Pancreas (tissue), 10 donors: ENCODE results near the gene RPRD2. TPM values are rescaled to one million over a fixed set of nuclear protein-coding genes. Genes with fewer than 3 reads are reported as not detected.

Experiments used
- ATAC-seq, 4 donors: fragments of 200-7000 bp; cut with Tn5 transposase; one replicate each; pipeline versions ENCODE4 v1.8.0 to v1.9.1; 2020; ENCODE audit warnings: mild to moderate bottlenecking in 4 of 4, moderate library complexity in 4 of 4
- DNase-seq, 6 donors: peaks; one replicate each; pipeline ENCODE4 v3.0.0-alpha.2; 2020
- FAIRE-seq: peaks from 2 replicates; lab custom pipeline; 2012; peaks lifted over from hg19 to GRCh38; lab: Jason Lieb, UNC
- H3K27ac ChIP-seq, 4 donors: fragments of 200-600 bp; sonication (generic); 1 replicate in 3 of 4; 2 replicates in 1 of 4; pipeline versions ENCODE4 v1.5.0 to v1.8.0; 2020
- H3K27me3 ChIP-seq, 4 donors: fragments of 200-600 bp; one replicate each; pipeline ENCODE4 v1.8.0; 2021
- H3K36me3 ChIP-seq, 3 donors: fragments of 200-600 bp; sonication (generic) in 1 of 3; one replicate each; pipeline versions ENCODE4 v1.5.0 to v1.8.0; 2020 to 2021
- H3K4me1 ChIP-seq, 3 donors: fragments of 200-600 bp; one replicate each; pipeline ENCODE4 v1.8.0; 2021
- H3K4me3 ChIP-seq, 4 donors: fragments of 200-600 bp; sonication (generic) in 2 of 4; one replicate each; pipeline versions ENCODE4 v1.5.0 to v1.8.0; 2020 to 2021
- H3K9me3 ChIP-seq, 4 donors: fragments of 200-600 bp; one replicate each; pipeline ENCODE4 v1.8.0; 2021
- CTCF ChIP-seq, 4 donors: fragments of 200-600 bp; sonication (generic) in 3 of 4; IDR thresholded peaks; one replicate each; pipeline versions ENCODE4 v1.5.0 to v1.8.0; 2021; ENCODE audit warnings: antibody characterized with exemption in 4 of 4
- whole genome bisulfite sequencing, 2 donors: extraction: QIAGEN DNeasy Blood & Tissue Kit; methylation state at CpG; one replicate each; pipeline ENCODE4 v1.1.7; 2013; 5-methylcytosine and 5-hydroxymethylcytosine counted together
- intact Hi-C, 3 donors: fragments of 100-400 bp; cut with DNase I; formaldehyde crosslinking; loops; one replicate each; pipeline versions ENCODE4 v1.11.1 to v1.14.2; 2022
- polyA plus RNA-seq, 2 donors: library from polyadenylated mRNA; stranded (reverse); fragments of 200-250 nt; gene quantifications; one replicate each; pipeline ENCODE4 v1.2.3, GENCODE V29; 2013
- total RNA-seq, 6 donors: library from RNA; stranded (reverse); fragmentation: NEBNext Ultra II Directional in 4 of 6; extraction: Animal tissue kit (Norgen Biotek cat#: 25700) in 4 of 6; gene quantifications; one replicate each; pipeline versions ENCODE4 v1.2.1 to v1.2.4, GENCODE V29; 2021 to 2023
- donor health status: healthy with polysubstance abuse.
- donor health status: DM: no; HTN: no; CAD: no; lungs with moderate emphysema.
- donor health status: DM: no; HTN: no; CAD: no.
- donor health status: control.
- donor health status: control.
- donor health status: Bipolar disorder and iron deficiency.
- donor health status: DM: yes; HTN: yes; CAD: no.
- donor health status: DM: no; HTN: no; CAD: no.
- donor health status: DM: no; HTN: no; CAD: no.
- donor health status: DM: yes; HTN: yes; CAD: no.

The RPRD2 gene
- total and polyA plus RNA-seq, 8 donors = 5.2 to 22.3 (median 14.1) TPM

GRCh38 chr1:150507912-150508864 is 144.2 kb downstream of the RPRD2 start, which contains the start of gene ECM1:
ECM1 (plus strand) TSS chr1:150508109; CDS start chr1:150508210, 101 bp downstream.
- TF ChIP-seq CTCF (IDR thresholded peaks at IDR 0.05) = no peak
- Histone ChIP-seq H3K4me1 (no peaks in the 10 kb centered on the region), H3K27ac (no peak within 1 kb of the TSS), H3K9me3 (no peaks in the 10 kb centered on the region), H3K36me3 (peaks cover 0 to 9% (median 8%) of the 10 kb centered on the region in 3 donors), H3K4me3 (no peak within 1 kb of the TSS), H3K27me3 (no peaks in the 10 kb centered on the region)
- intact Hi-C loops = no loop called here
- no peak for FAIRE-seq
- WGBS, 2 donors = 75 to 80% methylated on average over 7 of the region's 7 CpGs
- peak in 3 of 4 donors; percentile 37 to 69 (median 65) for ATAC-seq
- DNase-seq = peak in 1 of 6 donors; percentile 34

- H3K27me3 ChIP-seq = no peaks in the 10 kb centered on the region
- H3K4me3 ChIP-seq = no peak overlapping the region
- intact Hi-C loops = no loop called here
- H3K9me3 ChIP-seq = no peaks in the 10 kb centered on the region
- FAIRE-seq (no peak), DNase-seq (no peak), ATAC-seq (no peak)
- no peak overlapping the region for H3K27ac ChIP-seq
- H3K36me3 ChIP-seq = peaks cover 0 to 9% (median 8%) of the 10 kb centered on the region in 3 donors
- 76 to 84% methylated on average over 4 of the region's 4 CpGs for WGBS, 2 donors
- no peak for TF ChIP-seq CTCF (IDR thresholded peaks at IDR 0.05)
- H3K4me1 ChIP-seq = no peaks in the 10 kb centered on the region
Observed at GRCh38 chr1:150508982-150509381, 145.0 kb downstream of the RPRD2 start.

GRCh38 chr1:150511551-150511950 is 147.6 kb downstream of the RPRD2 start:
- intact Hi-C loops = no loop called here
- no peak for FAIRE-seq
- no peak for TF ChIP-seq CTCF (IDR thresholded peaks at IDR 0.05)
- peaks cover 0 to 4% (median 0%) of the 10 kb centered on the region in 3 donors for H3K36me3 ChIP-seq
- no peak overlapping the region for H3K27ac ChIP-seq
- peaks cover 0 to 6% (median 4%) of the 10 kb centered on the region in 3 donors for H3K4me1 ChIP-seq
- H3K4me3 ChIP-seq = no peak overlapping the region
- no peak for ATAC-seq
- peak in 5 of 6 donors; percentile 42 to 77 (median 71) for DNase-seq
- no peaks in the 10 kb centered on the region for H3K9me3 ChIP-seq
- 33 to 46% methylated on average over 12 of the region's 12 CpGs for WGBS, 2 donors
- H3K27me3 ChIP-seq = no peaks in the 10 kb centered on the region

- H3K36me3 ChIP-seq = no peaks in the 10 kb centered on the region
- peaks cover 0 to 7% (median 4%) of the 10 kb centered on the region in 3 donors for H3K4me1 ChIP-seq
- WGBS, 2 donors = 86 to 88% methylated on average over 17 of the region's 17 CpGs
- H3K4me3 ChIP-seq = no peak overlapping the region
- H3K9me3 ChIP-seq = no peaks in the 10 kb centered on the region
- no peaks in the 10 kb centered on the region for H3K27me3 ChIP-seq
- no peak for ATAC-seq
- intact Hi-C loops = no loop called here
- no peak overlapping the region for H3K27ac ChIP-seq
- no peak for TF ChIP-seq CTCF (IDR thresholded peaks at IDR 0.05)
- DNase-seq = peak in 1 of 6 donors; percentile 49
- FAIRE-seq = no peak
Observed at GRCh38 chr1:150511985-150512660, 148.2 kb downstream of the RPRD2 start.
